Upper lobe of left lung (tissue), 4 donors: ENCODE results near the gene ITM2C.

Experiments
- CTCF ChIP-seq, 6 experiments: fragments of 450-650 bp in 4 of 6; fragments of 200-600 bp in 2 of 6; sonication (generic) in 2 of 6; IDR thresholded peaks; one replicate each; pipeline ENCODE4 v1.5.1; 2016 to 2019; ENCODE audit warnings: antibody characterized with exemption in 6 of 6
- POLR2A ChIP-seq, 4 donors: fragments of 450-650 bp; IDR thresholded peaks; one replicate each; pipeline ENCODE4 v1.5.1; 2016 to 2017; ENCODE audit warnings: antibody characterized with exemption in 4 of 4, mild to moderate bottlenecking in 2 of 4

GRCh38 chr2:230874456-230874855, 9.7 kb downstream of the ITM2C start:
- TF ChIP-seq CTCF (IDR thresholded peaks at IDR 0.05) (no peak), POLR2A (IDR thresholded peaks at IDR 0.05) (no peak)
